ENCODE measurements around the gene HCAR3.
"Not testable (repeated sequence)": the region's sequence is repeated elsewhere in the genome, so short reads cannot be mapped to it uniquely, and the experiment has no call there.

Gene HCAR3

GRCh38 chr12:122722387-122722786 is 5.8 kb upstream of the HCAR3 start:
- no peak for DNase-seq (ENCODE audit: low read depth)

- DNase-seq (ENCODE audit: low read depth): no peak
These were observed 4.5 kb upstream of the HCAR3 start for GRCh38 chr12:122721057-122721545.

GRCh38 chr12:122715211-122715610 is 1.4 kb downstream of the HCAR3 start:
- DNase-seq (ENCODE audit: low read depth): not testable (repeated sequence)

GRCh38 chr12:122713491-122714188 is 3.0 kb downstream of the HCAR3 start:
- not testable (repeated sequence) for DNase-seq (ENCODE audit: low read depth)

- not testable (repeated sequence) for DNase-seq (ENCODE audit: low read depth)
These were observed 5.3 kb downstream of the HCAR3 start for GRCh38 chr12:122711266-122711665.

GRCh38 chr12:122710341-122710740 is 6.3 kb downstream of the HCAR3 start:
- DNase-seq (ENCODE audit: low read depth): not testable (repeated sequence)

- DNase-seq (ENCODE audit: low read depth): not testable (repeated sequence)
These were observed 7.3 kb downstream of the HCAR3 start for GRCh38 chr12:122709287-122709686.

GRCh38 chr12:122703841-122704240 is 12.8 kb downstream of the HCAR3 start:
- not testable (repeated sequence) for DNase-seq (ENCODE audit: low read depth)

- not testable (repeated sequence) for DNase-seq (ENCODE audit: low read depth)
These were observed 13.6 kb downstream of the HCAR3 start, which contains the start of gene HCAR2 for GRCh38 chr12:122702890-122703611. Gene HCAR2 (minus strand): TSS chr12:122703357. CDS start chr12:122703283, 74 bp downstream.

GRCh38 chr12:122701481-122701880 is 15.1 kb downstream of the HCAR3 start:
- DNase-seq (ENCODE audit: low read depth): not testable (repeated sequence)

GRCh38 chr12:122700038-122700710 is 16.4 kb downstream of the HCAR3 start:
- DNase-seq (ENCODE audit: low read depth): not testable (repeated sequence)

- not testable (repeated sequence) for DNase-seq (ENCODE audit: low read depth)
These were observed 19.7 kb downstream of the HCAR3 start for GRCh38 chr12:122696922-122697321.

- DNase-seq (ENCODE audit: low read depth): no peak
These were observed 25.0 kb downstream of the HCAR3 start for GRCh38 chr12:122691566-122691965.

- no peak for DNase-seq (ENCODE audit: low read depth)
These were observed 28.3 kb downstream of the HCAR3 start for GRCh38 chr12:122688291-122688690.

- no peak for DNase-seq (ENCODE audit: low read depth)
These were observed 29.5 kb downstream of the HCAR3 start for GRCh38 chr12:122687086-122687485.

GRCh38 chr12:122686538-122686937 is 30.1 kb downstream of the HCAR3 start:
- no peak for DNase-seq (ENCODE audit: low read depth)

GRCh38 chr12:122684297-122684813 is 32.3 kb downstream of the HCAR3 start:
- no peak for DNase-seq (ENCODE audit: low read depth)

GRCh38 chr12:122681814-122682213 is 34.8 kb downstream of the HCAR3 start:
- no peak for DNase-seq (ENCODE audit: low read depth)

GRCh38 chr12:122680989-122681388 is 35.6 kb downstream of the HCAR3 start:
- not testable (repeated sequence) for DNase-seq (ENCODE audit: low read depth)

GRCh38 chr12:122676781-122677180 is 39.8 kb downstream of the HCAR3 start:
- not testable (repeated sequence) for DNase-seq (ENCODE audit: low read depth)

GRCh38 chr12:122676015-122676414 is 40.6 kb downstream of the HCAR3 start:
- DNase-seq (ENCODE audit: low read depth): not testable (repeated sequence)

GRCh38 chr12:122672515-122672914 is 44.1 kb downstream of the HCAR3 start:
- DNase-seq (ENCODE audit: low read depth): no peak

Data from CMK (cell line).